Nephron progenitor cell (in vitro differentiated cells): ENCODE measurements around the gene NOS1AP.

Source experiments
- DNase-seq: peaks from one replicate; pipeline ENCODE4 v3.0.0; 2021
- H3K27ac Mint-ChIP-seq: 2 replicates; pipeline ENCODE4 v1.8.0; 2021; ENCODE audit warnings: mild to moderate bottlenecking, moderate library complexity, mixed read lengths
- H3K27me3 Mint-ChIP-seq: 2 replicates; pipeline ENCODE4 v1.8.0; 2021; ENCODE audit warnings: mild to moderate bottlenecking, low read depth, mixed read lengths; ENCODE audit not compliant: poor library complexity
- H3K36me3 Mint-ChIP-seq: 2 replicates; pipeline ENCODE4 v1.8.0; 2021; ENCODE audit warnings: low read depth, mixed read lengths
- H3K4me1 Mint-ChIP-seq: 2 replicates; pipeline ENCODE4 v1.8.0; 2021; ENCODE audit warnings: mixed read lengths
- H3K4me3 Mint-ChIP-seq: 2 replicates; pipeline ENCODE4 v1.8.0; 2021; ENCODE audit warnings: mild to moderate bottlenecking, moderate library complexity, mixed read lengths
- H3K9me3 Mint-ChIP-seq: 2 replicates; pipeline ENCODE4 v1.8.0; 2021; ENCODE audit warnings: mild to moderate bottlenecking, moderate library complexity, mixed read lengths
- CTCF ChIP-seq: fragments of 200-600 bp; sonication (generic); IDR thresholded peaks from 2 replicates; pipeline ENCODE4 v1.5.0; 2021; ENCODE audit warnings: antibody characterized with exemption

NOS1AP gene

GRCh38 chr1:162135271-162135775, 65.8 kb downstream of the NOS1AP start:
- no peak overlapping the region for H3K4me3 Mint-ChIP-seq
- no peak for DNase-seq
- no peaks in the 10 kb centered on the region for H3K9me3 Mint-ChIP-seq

GRCh38 chr1:162136760-162137159, 67.3 kb downstream of the NOS1AP start:
- H3K4me3 Mint-ChIP-seq, result no peak overlapping the region
- H3K27me3 Mint-ChIP-seq, result peaks cover 5% of the 10 kb centered on the region
- no peak for DNase-seq
- no peaks in the 10 kb centered on the region for H3K9me3 Mint-ChIP-seq
- peaks cover 43% of the 10 kb centered on the region for H3K4me1 Mint-ChIP-seq
- TF ChIP-seq CTCF, result no peak
- H3K36me3 Mint-ChIP-seq, result no peaks in the 10 kb centered on the region
- H3K27ac Mint-ChIP-seq, result no peak overlapping the region

More at GRCh38 chr1:162135271-162135775, 65.8 kb downstream of the NOS1AP start:
- peaks cover 5% of the 10 kb centered on the region for H3K27me3 Mint-ChIP-seq
- peaks cover 49% of the 10 kb centered on the region for H3K4me1 Mint-ChIP-seq
- H3K27ac Mint-ChIP-seq, result no peak overlapping the region
- H3K36me3 Mint-ChIP-seq, result no peaks in the 10 kb centered on the region
- TF ChIP-seq CTCF, result no peak

- peaks cover 42% of the 10 kb centered on the region for H3K4me1 Mint-ChIP-seq
- no peak for TF ChIP-seq CTCF
- no peak overlapping the region for H3K27ac Mint-ChIP-seq
- H3K4me3 Mint-ChIP-seq, result no peak overlapping the region
- no peaks in the 10 kb centered on the region for H3K9me3 Mint-ChIP-seq
- no peaks in the 10 kb centered on the region for H3K36me3 Mint-ChIP-seq
- DNase-seq, result no peak
- peaks cover 5% of the 10 kb centered on the region for H3K27me3 Mint-ChIP-seq
Measured at GRCh38 chr1:162137179-162137960, 67.9 kb downstream of the NOS1AP start.

- Mint-ChIP-seq H3K36me3 (no peaks in the 10 kb centered on the region), H3K27me3 (peaks cover 5% of the 10 kb centered on the region), H3K9me3 (no peaks in the 10 kb centered on the region), H3K4me1 (peaks cover 50% of the 10 kb centered on the region), H3K4me3 (no peak overlapping the region), H3K27ac (no peak overlapping the region)
- no peak for DNase-seq
- no peak for TF ChIP-seq CTCF
Measured at GRCh38 chr1:162138112-162138511, 68.6 kb downstream of the NOS1AP start.

- no peak for TF ChIP-seq CTCF
- H3K36me3 Mint-ChIP-seq, result no peaks in the 10 kb centered on the region
- peaks cover 53% of the 10 kb centered on the region for H3K4me1 Mint-ChIP-seq
- no peak overlapping the region for H3K27ac Mint-ChIP-seq
- no peak for DNase-seq
- H3K9me3 Mint-ChIP-seq, result no peaks in the 10 kb centered on the region
- peaks cover 5% of the 10 kb centered on the region for H3K27me3 Mint-ChIP-seq
- no peak overlapping the region for H3K4me3 Mint-ChIP-seq
Measured at GRCh38 chr1:162138599-162139181, 69.2 kb downstream of the NOS1AP start.
